ENCODE results near the gene WWC2. TPM values are rescaled to one million over a fixed set of nuclear protein-coding genes. Genes with fewer than 3 reads are reported as not detected.

Gene WWC2
- polyA plus RNA-seq, 1 experiment: 32.0 TPM

GRCh38 chr4:183262776-183263100, 163.7 kb downstream of the WWC2 start:
- Histone ChIP-seq H3K27me3 (ENCODE audit: control insufficient read depth, insufficient read depth, low read length) (no peaks in the 10 kb centered on the region), H3K36me3 (ENCODE audit: control insufficient read depth, insufficient read depth, low read length) (peaks cover 9% of the 10 kb centered on the region; the same call in 1 of the 2 replicates), H3K4me3 (ENCODE audit: low read depth, low read length) (no peak overlapping the region)
- ChIA-PET POLR2A (no interaction called here), CTCF (interaction anchor here (0.6 to 11.8 kb wide), 43 partner anchors 8 to 352 kb away, joined by 3 to 146 read pairs (median 4); partner anchors contain the start of gene WWC2)
- no peak for TF ChIP-seq CTCF (IDR thresholded peaks at IDR 0.05; ENCODE audit: insufficient read depth, low read depth, low read length)
- DNase-seq (ENCODE audit: low read depth): no peak

- H3K27me3 ChIP-seq (ENCODE audit: control insufficient read depth, insufficient read depth, low read length): no peaks in the 10 kb centered on the region
- POLR2A ChIA-PET: no interaction called here
- peaks cover 9% of the 10 kb centered on the region for H3K36me3 ChIP-seq (ENCODE audit: control insufficient read depth, insufficient read depth, low read length)
- no peak for TF ChIP-seq CTCF (IDR thresholded peaks at IDR 0.05; ENCODE audit: insufficient read depth, low read depth, low read length)
- no peak for DNase-seq (ENCODE audit: low read depth)
- CTCF ChIA-PET: interaction anchor here (0.9 to 11.8 kb wide), 11 partner anchors 10 to 338 kb away, joined by 3 to 146 read pairs (median 5); partner anchors contain the start of gene WWC2
- no peak overlapping the region for H3K4me3 ChIP-seq (ENCODE audit: low read depth, low read length)
Observed at GRCh38 chr4:183263787-183264386, 164.8 kb downstream of the WWC2 start.

- POLR2A ChIA-PET: no interaction called here
- CTCF ChIA-PET: interaction anchor here (0.9 to 11.8 kb wide), 7 partner anchors 8 to 339 kb away, joined by 3 to 146 read pairs (median 5); no protein-coding TSS in a partner anchor
- Histone ChIP-seq H3K27me3 (ENCODE audit: control insufficient read depth, insufficient read depth, low read length) (no peaks in the 10 kb centered on the region), H3K4me3 (ENCODE audit: low read depth, low read length) (no peak overlapping the region), H3K36me3 (ENCODE audit: control insufficient read depth, insufficient read depth, low read length) (peaks cover 9% of the 10 kb centered on the region)
- TF ChIP-seq CTCF (IDR thresholded peaks at IDR 0.05; ENCODE audit: insufficient read depth, low read depth, low read length): no peak
- DNase-seq (ENCODE audit: low read depth): peak; percentile 38
Observed at GRCh38 chr4:183264614-183265013, 165.6 kb downstream of the WWC2 start.

- Histone ChIP-seq H3K27me3 (ENCODE audit: control insufficient read depth, insufficient read depth, low read length) (no peaks in the 10 kb centered on the region), H3K4me3 (ENCODE audit: low read depth, low read length) (no peak overlapping the region), H3K36me3 (ENCODE audit: control insufficient read depth, insufficient read depth, low read length) (peaks cover 3% of the 10 kb centered on the region)
- ChIA-PET CTCF (interaction anchor here (1.5 to 5.2 kb wide), 3 partner anchors 10 to 193 kb away, joined by 5 to 104 read pairs (median 5); no protein-coding TSS in a partner anchor), POLR2A (no interaction called here)
- no peak for DNase-seq (ENCODE audit: low read depth)
- TF ChIP-seq CTCF (IDR thresholded peaks at IDR 0.05; ENCODE audit: insufficient read depth, low read depth, low read length): no peak
Observed at GRCh38 chr4:183266371-183266770, 167.3 kb downstream of the WWC2 start.

- ChIA-PET CTCF (no interaction called here), POLR2A (no interaction called here)
- no peak for TF ChIP-seq CTCF (IDR thresholded peaks at IDR 0.05; ENCODE audit: insufficient read depth, low read depth, low read length)
- DNase-seq (ENCODE audit: low read depth): no peak
- Histone ChIP-seq H3K36me3 (ENCODE audit: control insufficient read depth, insufficient read depth, low read length) (peaks cover 5% of the 10 kb centered on the region), H3K27me3 (ENCODE audit: control insufficient read depth, insufficient read depth, low read length) (no peaks in the 10 kb centered on the region), H3K4me3 (ENCODE audit: low read depth, low read length) (no peak overlapping the region)
Observed at GRCh38 chr4:183268556-183268955, 169.5 kb downstream of the WWC2 start.

Measured in BJ (cell line).